Neutrophil (primary cell): Measurements from ENCODE around the gene KRTAP2-2.
"Not testable (repeated sequence)": the region's sequence is repeated elsewhere in the genome, so short reads cannot be mapped to it uniquely, and the experiment has no call there.

ENCODE experiments used
- H3K27ac ChIP-seq: fragments of 200-600 bp; sonication (generic); 2 replicates; pipeline ENCODE4 v1.5.1; 2016; ENCODE audit warnings: mild to moderate bottlenecking, moderate library complexity
- H3K27me3 ChIP-seq: fragments of 200-600 bp; sonication (generic); 2 replicates; pipeline ENCODE4 v1.6.0; 2016; ENCODE audit warnings: mild to moderate bottlenecking
- H3K36me3 ChIP-seq: fragments of 200-600 bp; sonication (generic); 2 replicates; pipeline ENCODE4 v1.5.1; 2017
- H3K4me1 ChIP-seq, 2 experiments: fragments of 200-600 bp in 1 of 2; sonication (generic) in 1 of 2; 1 replicate in 1 of 2; 2 replicates in 1 of 2; pipeline versions ENCODE4 v1.5.1 to v1.6.1; 2013 to 2016; ENCODE audit warnings: low read depth in 1 of 2, low read length in 1 of 2, mild to moderate bottlenecking in 1 of 2, moderate library complexity in 1 of 2; ENCODE audit not compliant: control insufficient read depth in 1 of 2, insufficient read depth in 1 of 2
- H3K4me3 ChIP-seq, 2 experiments: fragments of 200-600 bp in 1 of 2; sonication (generic) in 1 of 2; 1 replicate in 1 of 2; 2 replicates in 1 of 2; pipeline ENCODE4 v1.5.1; 2013 to 2016; ENCODE audit warnings: low read depth in 1 of 2, low read length in 1 of 2, mild to moderate bottlenecking in 1 of 2, moderate library complexity in 1 of 2
- H3K9me3 ChIP-seq: fragments of 200-600 bp; sonication (generic); 2 replicates; pipeline ENCODE4 v1.5.1; 2016
- CTCF ChIP-seq: fragments of 200-600 bp; sonication (generic); IDR thresholded peaks from 2 replicates; pipeline ENCODE4 v1.5.1; 2016; ENCODE audit warnings: antibody characterized with exemption

Gene KRTAP2-2

GRCh38 chr17:41055130-41055529 is at the start of gene KRTAP2-2:
TSS of gene KRTAP2-2 (minus strand) at chr17:41055230. CDS start at chr17:41055211, 19 bp downstream.
- H3K9me3 ChIP-seq, H3K4me3 ChIP-seq, H3K27ac ChIP-seq, H3K36me3 ChIP-seq, H3K4me1 ChIP-seq: not testable (repeated sequence)
- H3K27me3 ChIP-seq = peaks cover 50% of the 10 kb centered on the region

- H3K9me3 ChIP-seq, H3K4me3 ChIP-seq, H3K27ac ChIP-seq, H3K27me3 ChIP-seq, H3K36me3 ChIP-seq, H3K4me1 ChIP-seq: not testable (repeated sequence)
Measured at GRCh38 chr17:41104386-41105038, 49.5 kb upstream of the KRTAP2-2 start.

GRCh38 chr17:41103896-41104295 is 48.9 kb upstream of the KRTAP2-2 start:
- no peaks in the 10 kb centered on the region for H3K9me3 ChIP-seq
- no peak for TF ChIP-seq CTCF
- H3K27ac ChIP-seq = no peak overlapping the region
- no peaks in the 10 kb centered on the region for H3K27me3 ChIP-seq
- no peaks in the 10 kb centered on the region for H3K36me3 ChIP-seq
- H3K4me3 ChIP-seq = no peak overlapping the region
- H3K4me1 ChIP-seq = no peaks in the 10 kb centered on the region

GRCh38 chr17:41101586-41102259 is 46.7 kb upstream of the KRTAP2-2 start, which contains the start of gene KRTAP4-16:
TSS of gene KRTAP4-16 (minus strand) at chr17:41102209. CDS start at chr17:41102209, 0 bp downstream.
- no peak within 1 kb of the TSS for H3K4me3 ChIP-seq
- H3K9me3 ChIP-seq = no peaks in the 10 kb centered on the region
- H3K27ac ChIP-seq = no peak within 1 kb of the TSS
- H3K36me3 ChIP-seq = no peaks in the 10 kb centered on the region
- no peak for TF ChIP-seq CTCF
- no peaks in the 10 kb centered on the region for H3K4me1 ChIP-seq
- no peaks in the 10 kb centered on the region for H3K27me3 ChIP-seq

GRCh38 chr17:41099682-41100480 is 44.9 kb upstream of the KRTAP2-2 start:
- not testable (repeated sequence) for H3K4me3 ChIP-seq, H3K9me3 ChIP-seq, H3K36me3 ChIP-seq, H3K27me3 ChIP-seq, H3K4me1 ChIP-seq, H3K27ac ChIP-seq

- Histone ChIP-seq H3K9me3 (no peaks in the 10 kb centered on the region), H3K27ac (no peak overlapping the region), H3K4me1 (no peaks in the 10 kb centered on the region), H3K36me3 (no peaks in the 10 kb centered on the region), H3K4me3 (no peak overlapping the region), H3K27me3 (no peaks in the 10 kb centered on the region)
- TF ChIP-seq CTCF = no peak
Measured at GRCh38 chr17:41098481-41098880, 43.5 kb upstream of the KRTAP2-2 start.

GRCh38 chr17:41098042-41098441 is 43.0 kb upstream of the KRTAP2-2 start, which contains the start of gene KRTAP4-8:
TSS of gene KRTAP4-8 (minus strand) at chr17:41098142. CDS start at chr17:41098084, 58 bp downstream.
- Histone ChIP-seq H3K27me3 (no peaks in the 10 kb centered on the region), H3K4me1 (no peaks in the 10 kb centered on the region), H3K4me3 (no peak within 1 kb of the TSS), H3K36me3 (no peaks in the 10 kb centered on the region), H3K9me3 (no peaks in the 10 kb centered on the region), H3K27ac (no peak within 1 kb of the TSS)
- TF ChIP-seq CTCF = no peak
